Testis (tissue), 2 donors: ENCODE measurements around the gene ZSCAN4.

Experiments used
- CTCF ChIP-seq, 3 experiments: fragments of 450-650 bp in 2 of 3; fragments of 200-600 bp in 1 of 3; sonication (generic) in 1 of 3; IDR thresholded peaks; one replicate each; pipeline ENCODE4 v1.5.1; 2016 to 2019; ENCODE audit warnings: antibody characterized with exemption in 3 of 3, mild to moderate bottlenecking in 2 of 3, moderate library complexity in 1 of 3
- POLR2A ChIP-seq: fragments of 450-650 bp; IDR thresholded peaks from one replicate; pipeline ENCODE4 v1.6.1; 2017; ENCODE audit warnings: antibody characterized with exemption, mild to moderate bottlenecking, moderate library complexity

- TF ChIP-seq CTCF (IDR thresholded peaks at IDR 0.05), result no peak
- no peak for TF ChIP-seq POLR2A
Observed at GRCh38 chr19:57632987-57633831, 35.5 kb upstream of the ZSCAN4 start, which contains the start of gene ZNF211.
